NB4 (cell line): ENCODE measurements around the gene PLAAT5.
A peak's percentile ranks its signal among the peaks of the same experiment; 100 is the strongest.
"Not testable (repeated sequence)": the region's sequence is repeated elsewhere in the genome, so short reads cannot be mapped to it uniquely, and the experiment has no call there.

ENCODE experiments used
- DNase-seq: peaks from one replicate; pipeline ENCODE4 v3.0.0; 2010; ENCODE audit warnings: low read depth
- H3K4me3 ChIP-seq: one replicate; pipeline ENCODE4 v1.5.1; 2011; ENCODE audit warnings: mild to moderate bottlenecking, low read depth, low read length, moderate library complexity
- CTCF ChIP-seq: IDR thresholded peaks from one replicate; pipeline ENCODE4 v1.5.1; 2012; ENCODE audit warnings: low read depth, low read length
- MYC ChIP-seq: IDR thresholded peaks from 2 replicates; pipeline ENCODE4 v1.6.1; 2011; ENCODE audit warnings: low read depth, low read length
- POLR2A ChIP-seq: IDR thresholded peaks from 2 replicates; pipeline ENCODE4 v1.6.1; 2011; ENCODE audit warnings: mild to moderate bottlenecking; ENCODE audit not compliant: insufficient read length; ENCODE audit errors: extremely low read depth
- TF ChIP-seq, protein P1 (sequence below): IDR thresholded peaks from 2 replicates; pipeline ENCODE4 v1.6.1; 2011; ENCODE audit warnings: low read depth, low read length

PLAAT5 gene

DNA sequence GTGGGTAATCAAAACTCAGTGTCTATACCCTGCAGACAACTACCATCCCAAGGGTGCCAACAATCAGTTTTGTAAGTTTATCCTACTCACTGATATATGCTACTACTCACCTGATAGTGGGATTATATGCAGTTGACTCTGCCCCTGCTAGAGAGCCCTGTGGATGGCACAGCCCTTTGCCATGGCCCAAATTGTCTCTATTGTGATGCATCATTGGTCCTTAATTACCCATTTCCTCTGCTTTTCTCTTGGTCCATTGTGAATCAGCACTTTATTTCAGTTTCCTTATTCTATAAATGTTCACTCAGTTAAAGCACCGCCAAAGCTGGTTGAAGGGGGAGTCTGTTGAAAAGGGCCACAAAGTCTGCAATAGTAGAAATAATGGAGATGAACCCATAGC lies 42.3 kb downstream of the PLAAT5 start:
- TF ChIP-seq MYC (no peak), CTCF (no peak), POLR2A (no peak)
- TF ChIP-seq, protein P1, sequence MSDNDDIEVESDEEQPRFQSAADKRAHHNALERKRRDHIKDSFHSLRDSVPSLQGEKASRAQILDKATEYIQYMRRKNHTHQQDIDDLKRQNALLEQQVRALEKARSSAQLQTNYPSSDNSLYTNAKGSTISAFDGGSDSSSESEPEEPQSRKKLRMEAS = no peak
- H3K4me3 ChIP-seq = no peak overlapping the region
- DNase-seq = no peak

DNA sequence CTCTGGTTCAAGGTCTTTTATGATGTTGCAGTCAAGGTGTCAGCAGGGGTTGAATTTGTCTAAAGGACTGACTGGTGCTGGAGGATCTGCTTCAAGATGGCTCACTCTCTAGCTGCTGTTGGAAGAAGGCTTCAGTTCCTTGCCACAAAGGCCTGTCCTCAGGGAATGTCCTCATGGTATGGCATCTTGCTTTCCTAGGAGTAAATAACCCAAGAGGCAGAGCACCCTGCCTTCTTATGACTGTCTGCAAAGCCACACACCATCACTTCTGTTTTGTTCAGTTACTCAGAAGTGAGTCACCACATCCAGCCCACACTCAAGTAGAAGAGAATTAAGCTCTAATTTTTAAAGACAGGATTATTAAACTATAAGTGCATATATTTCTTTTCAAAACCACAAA lies 45.2 kb downstream of the PLAAT5 start:
- TF ChIP-seq MYC (no peak), CTCF (no peak), POLR2A (no peak)
- TF ChIP-seq, protein P1 = no peak
- peak; percentile 26 for DNase-seq
- no peak overlapping the region for H3K4me3 ChIP-seq

GRCh38 chr11:63445118-63445517 lies 45.8 kb downstream of the PLAAT5 start:
- DNase-seq = no peak
- TF ChIP-seq, protein P1 = no peak
- no peak for TF ChIP-seq CTCF
- H3K4me3 ChIP-seq = no peak overlapping the region

- TF ChIP-seq CTCF = no peak
- TF ChIP-seq MYC = no peak
- TF ChIP-seq POLR2A = no peak
- TF ChIP-seq, protein P1 = no peak
- no peak overlapping the region for H3K4me3 ChIP-seq
- DNase-seq = no peak
These were observed 46.8 kb downstream of the PLAAT5 start for GRCh38 chr11:63444160-63444559.

GRCh38 chr11:63443714-63444113 lies 47.3 kb downstream of the PLAAT5 start:
- TF ChIP-seq, protein P1 = no peak
- no peak for TF ChIP-seq POLR2A
- TF ChIP-seq MYC = no peak
- no peak for TF ChIP-seq CTCF
- H3K4me3 ChIP-seq = no peak overlapping the region
- no peak for DNase-seq

DNA sequence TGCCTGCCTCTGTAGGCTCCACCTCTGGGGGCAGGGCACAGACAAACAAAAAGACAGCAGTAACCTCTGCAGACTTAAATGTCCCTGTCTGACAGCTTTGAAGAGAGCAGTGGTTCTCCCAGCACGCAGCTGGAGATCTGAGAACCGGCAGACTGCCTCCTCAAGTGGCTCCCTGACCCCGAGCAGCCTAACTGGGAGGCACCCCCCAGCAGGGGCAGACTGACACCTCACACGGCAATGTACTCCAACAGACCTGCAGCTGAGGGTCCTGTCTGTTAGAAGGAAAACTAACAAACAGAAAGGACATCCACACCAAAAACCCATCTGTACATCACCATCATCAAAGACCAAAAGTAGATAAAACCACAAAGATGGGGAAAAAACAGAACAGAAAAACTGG lies 55.1 kb downstream of the PLAAT5 start:
- not testable (repeated sequence) for H3K4me3 ChIP-seq, DNase-seq

DNA sequence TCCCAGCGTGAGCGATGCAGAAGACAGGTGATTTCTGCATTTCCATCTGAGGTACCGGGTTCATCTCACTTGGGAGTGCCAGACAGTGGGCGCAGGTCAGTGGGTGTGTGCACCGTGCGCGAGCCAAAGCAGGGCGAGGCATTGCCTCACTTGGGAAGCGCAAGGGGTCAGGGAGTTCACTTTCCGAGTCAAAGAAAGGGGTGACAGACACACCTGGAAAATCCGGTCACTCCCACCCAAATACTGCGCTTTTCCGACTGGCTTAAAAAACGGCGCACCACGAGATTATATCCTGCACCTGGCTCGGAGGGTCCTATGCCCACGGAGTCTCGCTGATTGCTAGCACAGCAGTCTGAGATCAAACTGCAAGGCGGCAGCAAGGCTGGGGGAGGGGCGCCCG lies 55.6 kb downstream of the PLAAT5 start:
- DNase-seq, H3K4me3 ChIP-seq: not testable (repeated sequence)

DNA sequence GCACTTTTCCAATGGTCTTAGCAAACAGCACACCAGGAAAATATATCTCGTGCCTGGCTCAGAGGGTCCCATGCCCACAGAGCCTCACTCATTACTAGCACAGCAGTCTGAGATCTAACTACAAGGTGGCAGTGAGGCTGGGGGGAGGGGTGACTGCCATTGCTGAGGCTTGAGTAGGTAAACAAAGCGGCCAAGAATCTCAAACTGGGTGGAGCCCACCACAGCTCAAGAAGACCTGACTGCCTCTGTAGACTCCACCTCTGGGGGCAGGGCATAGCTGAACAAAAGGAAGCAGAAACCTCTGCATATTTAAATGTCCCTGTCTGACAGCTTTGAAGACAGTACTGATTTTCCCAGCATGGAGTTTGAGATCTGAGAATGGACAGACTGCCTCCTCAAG lies 60.2 kb downstream of the PLAAT5 start:
- not testable (repeated sequence) for H3K4me3 ChIP-seq

More for the DNA sequence above, 60.2 kb downstream of the PLAAT5 start:
- DNase-seq = not testable (repeated sequence)
